ENCODE results near the gene PRKCA. TPM values are rescaled to one million over a fixed set of nuclear protein-coding genes. Genes with fewer than 3 reads are reported as not detected.

The PRKCA gene
- total RNA-seq, 2 experiments from 2014 or later = 84.4 to 87.9 TPM

DNA sequence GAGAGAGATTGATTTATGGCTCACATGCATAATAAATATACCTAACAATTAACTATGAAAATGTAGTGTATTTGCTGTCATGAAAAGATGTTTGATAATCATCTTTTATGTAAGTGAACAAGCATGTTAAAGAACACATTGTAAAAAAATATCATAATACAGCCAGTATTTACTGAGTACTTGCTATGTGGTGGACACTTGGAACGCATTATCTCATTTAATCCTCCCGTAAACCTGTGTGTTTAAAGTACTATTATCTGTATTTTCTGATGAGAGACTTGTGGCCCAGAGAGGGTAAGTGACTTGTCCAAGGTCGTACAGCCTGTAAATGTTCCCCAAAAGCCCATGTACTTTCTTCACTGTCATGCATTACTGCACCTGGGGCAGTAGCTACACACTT lies 70.7 kb downstream of the PRKCA start:
- ATAC-seq = no peak
- CTCF ChIA-PET = no interaction called here

DNA sequence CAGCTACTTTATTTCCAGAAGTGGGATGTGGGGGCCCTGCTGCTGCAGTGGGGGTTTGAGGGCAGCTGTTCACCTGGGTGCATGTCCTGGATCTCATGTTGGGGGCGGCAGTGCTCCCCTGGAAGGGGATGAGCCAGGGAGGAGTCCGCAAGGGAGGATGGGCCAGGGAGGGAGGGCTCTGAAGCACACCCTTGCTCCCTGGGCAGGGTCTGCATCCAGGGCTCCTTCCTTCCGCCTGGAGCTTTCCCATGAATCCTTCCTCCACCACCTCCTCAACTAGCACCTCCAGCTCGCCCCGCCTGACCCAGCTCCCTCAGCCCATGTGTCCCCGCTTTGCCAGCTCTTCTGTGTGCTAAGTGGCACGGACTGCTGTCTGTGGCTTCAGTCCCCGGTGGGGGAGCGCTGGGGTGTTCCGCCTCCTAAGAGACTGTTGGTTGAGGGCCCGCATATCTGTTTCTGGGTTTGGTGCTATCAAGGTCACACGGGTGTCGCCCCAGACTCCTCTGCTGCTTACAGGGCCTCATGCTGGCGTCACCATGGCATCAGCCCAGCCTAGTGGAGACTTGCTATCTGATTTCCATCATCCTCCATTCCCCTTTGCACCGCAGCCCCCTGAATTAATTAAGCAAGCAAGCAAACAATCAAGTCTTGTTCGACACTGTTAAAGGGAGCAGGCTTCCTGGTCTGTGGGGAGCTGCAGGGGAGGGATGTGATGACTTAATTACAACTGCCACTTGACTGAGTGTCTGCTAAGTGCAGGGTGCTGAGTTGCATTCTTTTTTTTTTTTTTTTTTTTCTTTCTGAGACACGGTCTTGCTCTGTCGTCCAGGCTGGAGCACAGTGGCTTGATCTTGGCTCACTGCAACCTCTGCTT lies 71.8 kb downstream of the PRKCA start:
- POLR2A ChIA-PET = interaction anchor here (0.8 kb wide), 3 partner anchors 13 to 25 kb away, joined by 3 to 4 read pairs (median 3); no protein-coding TSS in a partner anchor
- Mint-ChIP-seq H3K4me1 (ENCODE audit: low read depth) (peaks cover 67% of the 10 kb centered on the region), H3K36me3 (ENCODE audit: low read depth) (peaks cover 21% of the 10 kb centered on the region), H3K4me3 (peak overlapping the region; percentile 41), H3K27ac (peak overlapping the region; percentile 84), H3K9me3 (no peaks in the 10 kb centered on the region), H3K27me3 (no peaks in the 10 kb centered on the region)
- intact Hi-C loops (cut with micrococcal nuclease) = no loop called here
- ATAC-seq = peak; percentile 78
- CTCF ChIA-PET = no interaction called here
- peak; percentile 77 for DNase-seq
- TF ChIP-seq, protein P1, sequence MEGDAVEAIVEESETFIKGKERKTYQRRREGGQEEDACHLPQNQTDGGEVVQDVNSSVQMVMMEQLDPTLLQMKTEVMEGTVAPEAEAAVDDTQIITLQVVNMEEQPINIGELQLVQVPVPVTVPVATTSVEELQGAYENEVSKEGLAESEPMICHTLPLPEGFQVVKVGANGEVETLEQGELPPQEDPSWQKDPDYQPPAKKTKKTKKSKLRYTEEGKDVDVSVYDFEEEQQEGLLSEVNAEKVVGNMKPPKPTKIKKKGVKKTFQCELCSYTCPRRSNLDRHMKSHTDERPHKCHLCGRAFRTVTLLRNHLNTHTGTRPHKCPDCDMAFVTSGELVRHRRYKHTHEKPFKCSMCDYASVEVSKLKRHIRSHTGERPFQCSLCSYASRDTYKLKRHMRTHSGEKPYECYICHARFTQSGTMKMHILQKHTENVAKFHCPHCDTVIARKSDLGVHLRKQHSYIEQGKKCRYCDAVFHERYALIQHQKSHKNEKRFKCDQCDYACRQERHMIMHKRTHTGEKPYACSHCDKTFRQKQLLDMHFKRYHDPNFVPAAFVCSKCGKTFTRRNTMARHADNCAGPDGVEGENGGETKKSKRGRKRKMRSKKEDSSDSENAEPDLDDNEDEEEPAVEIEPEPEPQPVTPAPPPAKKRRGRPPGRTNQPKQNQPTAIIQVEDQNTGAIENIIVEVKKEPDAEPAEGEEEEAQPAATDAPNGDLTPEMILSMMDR (IDR thresholded peaks at IDR 0.05) = no peak

More for the DNA sequence above, 70.7 kb downstream of the PRKCA start:
- H3K4me3 Mint-ChIP-seq = no peak overlapping the region
- peaks cover 64% of the 10 kb centered on the region for H3K4me1 Mint-ChIP-seq (ENCODE audit: low read depth)
- H3K9me3 Mint-ChIP-seq = no peaks in the 10 kb centered on the region
- intact Hi-C loops (cut with micrococcal nuclease) = no loop called here
- no peaks in the 10 kb centered on the region for H3K27me3 Mint-ChIP-seq
- peaks cover 28% of the 10 kb centered on the region for H3K36me3 Mint-ChIP-seq (ENCODE audit: low read depth)
- H3K27ac Mint-ChIP-seq = peak overlapping the region; percentile 86
- POLR2A ChIA-PET = interaction anchor here (0.8 kb wide), 1 partner anchor 15 kb away, joined by 3 read pairs; no protein-coding TSS in a partner anchor
- TF ChIP-seq, protein P1 (IDR thresholded peaks at IDR 0.05) = no peak
- DNase-seq = no peak

DNA sequence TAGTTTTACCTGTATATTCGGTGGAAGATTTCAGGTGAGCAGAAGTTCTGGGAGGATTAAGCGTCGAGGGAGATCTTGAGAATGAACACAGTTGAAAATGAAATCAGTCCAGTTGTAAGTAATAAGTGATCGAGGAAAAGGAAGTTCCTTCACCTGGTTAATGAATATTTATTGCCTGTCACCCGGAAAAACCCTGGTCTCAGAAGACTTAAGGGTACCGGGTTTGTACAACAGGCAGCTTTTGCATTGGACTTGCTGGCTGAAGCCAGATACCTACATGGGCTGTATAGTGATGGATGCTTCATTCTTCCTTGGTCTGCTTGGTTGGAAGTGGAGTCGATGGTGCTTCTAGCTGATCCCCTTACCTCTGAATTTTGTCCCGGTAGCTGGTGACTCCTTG lies 72.7 kb downstream of the PRKCA start:
- Mint-ChIP-seq H3K27ac (peak overlapping the region; percentile 84), H3K27me3 (no peaks in the 10 kb centered on the region), H3K9me3 (no peaks in the 10 kb centered on the region), H3K4me3 (peak overlapping the region; percentile 35), H3K4me1 (ENCODE audit: low read depth) (peaks cover 70% of the 10 kb centered on the region), H3K36me3 (ENCODE audit: low read depth) (peaks cover 17% of the 10 kb centered on the region)
- POLR2A ChIA-PET = interaction anchor here (0.8 kb wide), 1 partner anchor 14 kb away, joined by 3 read pairs; no protein-coding TSS in a partner anchor
- no peak for ATAC-seq
- DNase-seq = no peak
- TF ChIP-seq, protein P1 (IDR thresholded peaks at IDR 0.05) = no peak
- intact Hi-C loops (cut with micrococcal nuclease) = no loop called here
- CTCF ChIA-PET = no interaction called here

DNA sequence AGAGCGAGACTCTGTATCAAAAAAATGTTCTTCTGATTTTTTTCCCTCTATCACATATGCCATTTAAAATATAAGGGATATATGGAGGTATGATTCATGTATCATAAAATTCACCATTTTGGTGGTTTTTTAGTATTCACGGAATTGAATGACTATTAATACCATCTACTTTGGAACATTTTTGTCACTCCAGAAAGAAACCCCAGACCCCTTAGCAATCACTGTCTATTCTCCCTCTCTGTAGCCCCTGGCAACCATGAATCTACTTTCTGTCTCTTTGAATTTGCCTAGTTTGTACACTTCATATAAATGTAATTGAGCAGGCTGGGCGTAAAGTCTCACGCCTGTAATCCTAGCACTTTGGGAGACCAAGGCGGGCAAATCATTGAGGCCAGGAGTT lies 75.9 kb downstream of the PRKCA start:
- peaks cover 66% of the 10 kb centered on the region for H3K4me1 Mint-ChIP-seq (ENCODE audit: low read depth)
- TF ChIP-seq, protein P1 (IDR thresholded peaks at IDR 0.05) = no peak
- H3K27me3 Mint-ChIP-seq = no peaks in the 10 kb centered on the region
- no peaks in the 10 kb centered on the region for H3K9me3 Mint-ChIP-seq
- CTCF ChIA-PET = no interaction called here
- H3K4me3 Mint-ChIP-seq = no peak overlapping the region
- intact Hi-C loops (cut with micrococcal nuclease) = no loop called here
- H3K36me3 Mint-ChIP-seq (ENCODE audit: low read depth) = peaks cover 9% of the 10 kb centered on the region
- DNase-seq (no peak), ATAC-seq (no peak)
- H3K27ac Mint-ChIP-seq = no peak overlapping the region
- POLR2A ChIA-PET = interaction anchor here (0.6 to 1.1 kb wide), 2 partner anchors 15 to 66 kb away, joined by 3 read pairs; no protein-coding TSS in a partner anchor

DNA sequence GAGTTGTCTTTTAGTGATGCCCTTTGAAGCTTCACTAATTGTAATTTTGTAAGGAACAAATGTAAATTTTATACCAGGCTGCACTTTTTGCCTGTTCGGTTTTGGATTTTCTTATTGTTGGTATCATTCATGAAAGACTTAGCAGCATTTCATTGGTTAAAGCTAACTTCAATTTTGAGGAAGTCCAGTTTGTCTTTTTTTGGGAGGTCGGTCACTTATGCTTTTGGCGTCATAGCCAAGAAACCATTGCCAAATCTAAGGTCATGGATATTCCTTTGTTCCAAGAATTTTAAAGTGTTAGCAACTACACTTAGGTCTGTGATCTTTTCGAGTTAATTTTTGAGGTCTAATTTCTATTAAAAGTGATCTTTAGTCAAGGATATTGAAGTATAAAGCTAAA lies 77.1 kb downstream of the PRKCA start:
- intact Hi-C loops (cut with micrococcal nuclease) = no loop called here
- CTCF ChIA-PET = interaction anchor here (0.7 kb wide), 1 partner anchor 24 kb away, joined by 3 read pairs; no protein-coding TSS in a partner anchor
- H3K4me1 Mint-ChIP-seq (ENCODE audit: low read depth) = peaks cover 63% of the 10 kb centered on the region

More for the DNA sequence above, 77.1 kb downstream of the PRKCA start:
- Mint-ChIP-seq H3K36me3 (ENCODE audit: low read depth) (peaks cover 11% of the 10 kb centered on the region), H3K27me3 (no peaks in the 10 kb centered on the region), H3K9me3 (no peaks in the 10 kb centered on the region), H3K27ac (no peak overlapping the region), H3K4me3 (no peak overlapping the region)
- POLR2A ChIA-PET = interaction anchor here (0.7 kb wide), 2 partner anchors 97 to 135 kb away, joined by 3 read pairs; no protein-coding TSS in a partner anchor
- no peak for DNase-seq
- TF ChIP-seq, protein P1 (IDR thresholded peaks at IDR 0.05) = no peak
- ATAC-seq = no peak
